HepG2 (cell line): Measurements from ENCODE around the gene SRGAP3. TPM values are rescaled to one million over a fixed set of nuclear protein-coding genes. Genes with fewer than 3 reads are reported as not detected.

Experiments used
- ATAC-seq: fragments of 200-7000 bp; cut with Tn5 transposase; 3 replicates; pipeline ENCODE4 v1.9.1; 2020; ENCODE audit warnings: mild to moderate bottlenecking, moderate library complexity
- BruUV-seq: library from RNA; stranded (reverse); fragments of 400-500 nt; replicated peaks from 2 replicates; lab custom pipeline; 2021; lab: Mats Ljungman, UMichigan
- CTCF ChIA-PET: fragments of 300-600 bp; formaldehyde crosslinking; extraction: SDS; loops from one replicate; lab custom pipeline; 2021; ENCODE audit warnings: low total read pairs, inconsistent platforms, low intra/inter-chr PET ratio; lab: Yijun Ruan, JAX
- POLR2A ChIA-PET: fragments of 350-600 bp; sonication (Branson Sonifier 250); formaldehyde crosslinking; loops from one replicate; lab custom pipeline; 2020; ENCODE audit warnings: antibody characterized with exemption, inconsistent platforms; lab: Yijun Ruan, JAX
- DNase-seq: peaks from one replicate; pipeline ENCODE4 v3.0.0-alpha.2; 2015; ENCODE audit warnings: low spot score
- FAIRE-seq: peaks from 3 replicates; lab custom pipeline; 2011; peaks lifted over from hg19 to GRCh38; lab: Jason Lieb, UNC
- H2AFZ ChIP-seq: one replicate; pipeline ENCODE4 v1.6.1; 2011; ENCODE audit warnings: low read length, inconsistent platforms
- H3K27ac ChIP-seq: fragments of 300-600 bp; 3 replicates; pipeline ENCODE4 v1.8.0; 2011; ENCODE audit warnings: mixed run types, mild to moderate bottlenecking, mixed read lengths, low read length, inconsistent platforms; ENCODE audit not compliant: insufficient read depth; ENCODE audit errors: extremely low read length
- H3K27me3 ChIP-seq, 2 experiments: fragments of 200-600 bp in 1 of 2; 2 replicates in 1 of 2; 3 replicates in 1 of 2; pipeline versions ENCODE4 v1.6.0 to v1.8.0; 2011; ENCODE audit warnings: low read length in 2 of 2, mild to moderate bottlenecking in 2 of 2, moderate library complexity in 2 of 2, inconsistent platforms in 1 of 2; ENCODE audit not compliant: insufficient read depth in 2 of 2, control insufficient read depth in 1 of 2
- H3K36me3 ChIP-seq, 2 experiments: fragments of 200-600 bp in 1 of 2; replicated peaks in 1 of 2; 2 replicates in 1 of 2; 3 replicates in 1 of 2; pipeline versions ENCODE4 v1.5.1 to v1.8.0; 2011; ENCODE audit warnings: low read length in 2 of 2, inconsistent platforms in 1 of 2; ENCODE audit not compliant: insufficient read depth in 2 of 2, control insufficient read depth in 1 of 2
- H3K4me1 ChIP-seq: 2 replicates; pipeline ENCODE4 v1.5.1; 2012; ENCODE audit warnings: low read length, inconsistent platforms; ENCODE audit not compliant: insufficient read depth
- H3K4me2 ChIP-seq: 2 replicates; pipeline ENCODE4 v1.6.0; 2011; ENCODE audit warnings: low read depth, low read length, inconsistent platforms
- H3K4me3 ChIP-seq, 3 experiments: fragments of 200-600 bp in 1 of 3; sonication (generic), shearing (Covaris generic) in 1 of 3; replicated peaks in 1 of 3; 2 replicates each; pipeline ENCODE4 v1.5.1; 2011 to 2016; ENCODE audit warnings: low read length in 3 of 3, inconsistent platforms in 2 of 3, low read depth in 2 of 3, mild to moderate bottlenecking in 2 of 3, control low read depth in 1 of 3, mixed read lengths in 1 of 3; ENCODE audit not compliant: insufficient read depth in 1 of 3
- H3K79me2 ChIP-seq: one replicate; pipeline ENCODE4 v1.6.1; 2011; ENCODE audit warnings: low read length, inconsistent platforms; ENCODE audit not compliant: insufficient read depth
- H3K9ac ChIP-seq: 2 replicates; pipeline ENCODE4 v1.6.0; 2011; ENCODE audit warnings: mild to moderate bottlenecking, low read depth, low read length, inconsistent platforms; ENCODE audit not compliant: insufficient read depth
- H3K9me3 ChIP-seq: 2 replicates; pipeline ENCODE4 v1.5.1; 2012; ENCODE audit warnings: mild to moderate bottlenecking, low read length
- H4K20me1 ChIP-seq: 2 replicates; pipeline ENCODE4 v1.6.0; 2011; ENCODE audit warnings: inconsistent platforms, mild to moderate bottlenecking, low read length, moderate library complexity; ENCODE audit not compliant: insufficient read depth
- DNMT3B ChIP-seq: conservative IDR thresholded peaks from 2 replicates; pipeline ENCODE4 v1.6.1; 2016; ENCODE audit warnings: missing biosample characterization, control low read depth
- ESRRA ChIP-seq: sonication (generic); formaldehyde crosslinking; IDR thresholded peaks from 2 replicates; pipeline ENCODE4 v1.5.1; 2020; ENCODE audit warnings: mild to moderate bottlenecking, low read depth, missing genetic modification reagents
- HNRNPK ChIP-seq: fragments of 200-400 bp; formaldehyde crosslinking; IDR thresholded peaks from 2 replicates; pipeline ENCODE4 v1.6.1; 2018; ENCODE audit warnings: low read length, low read depth, moderate library complexity, mild to moderate bottlenecking; ENCODE audit not compliant: poor library complexity, severe bottlenecking
- RNF2 ChIP-seq: fragments of 450-650 bp; conservative IDR thresholded peaks from 2 replicates; pipeline ENCODE4 v1.6.1; 2016; ENCODE audit warnings: low read depth
- TGIF2 ChIP-seq: IDR thresholded peaks from 2 replicates; pipeline ENCODE4 v1.6.1; 2016; ENCODE audit warnings: control low read depth, missing compliant biosample characterization
- XBP1 ChIP-seq: sonication (generic); formaldehyde crosslinking; IDR thresholded peaks from 2 replicates; pipeline ENCODE4 v1.5.0; 2020; ENCODE audit warnings: missing genetic modification reagents
- ZFX ChIP-seq: sonication (generic); formaldehyde crosslinking; IDR thresholded peaks from 2 replicates; pipeline ENCODE4 v1.4.0; 2020; ENCODE audit warnings: mild to moderate bottlenecking, low read depth, missing genetic modification reagents, moderate library complexity
- ZIK1 ChIP-seq: sonication (generic); formaldehyde crosslinking; IDR thresholded peaks from 2 replicates; pipeline ENCODE4 v1.5.0; 2020; ENCODE audit warnings: mild to moderate bottlenecking, low read depth, missing genetic modification reagents, borderline replicate concordance
- ZMYM4 ChIP-seq: sonication (generic); formaldehyde crosslinking; IDR thresholded peaks from 2 replicates; pipeline ENCODE4 v1.8.1; 2023; ENCODE audit warnings: mild to moderate bottlenecking, missing genetic modification reagents
- ZNF230 ChIP-seq: sonication (generic); formaldehyde crosslinking; IDR thresholded peaks from 2 replicates; pipeline ENCODE4 v1.4.0; 2020; ENCODE audit warnings: mild to moderate bottlenecking, missing genetic modification reagents
- ZNF34 ChIP-seq: sonication (generic); formaldehyde crosslinking; IDR thresholded peaks from 2 replicates; pipeline ENCODE4 v1.4.0; 2020; ENCODE audit warnings: mild to moderate bottlenecking, missing genetic modification reagents, borderline replicate concordance
- ZNF605 ChIP-seq: sonication (generic); formaldehyde crosslinking; IDR thresholded peaks from 2 replicates; pipeline ENCODE4 v1.8.0; 2022; ENCODE audit warnings: mild to moderate bottlenecking, missing genetic modification reagents
- ZNF670 ChIP-seq: sonication (generic); formaldehyde crosslinking; IDR thresholded peaks from 2 replicates; pipeline ENCODE4 v1.8.0; 2022; ENCODE audit warnings: mild to moderate bottlenecking, missing genetic modification reagents, borderline replicate concordance
- ZSCAN20 ChIP-seq: sonication (generic); formaldehyde crosslinking; IDR thresholded peaks from 2 replicates; pipeline ENCODE4 v1.4.0; 2020; ENCODE audit warnings: missing genetic modification reagents, mild to moderate bottlenecking, borderline replicate concordance
- WGBS: methylation state at CpG from one replicate; pipeline ENCODE4 v1.1.6; 2017; ENCODE audit warnings: low lambda C conversion rate; 5-methylcytosine and 5-hydroxymethylcytosine counted together
- in situ Hi-C: cut with HindIII; loops from 2 replicates; pipeline ENCODE4 v1.10.0; 2017; ENCODE audit warnings: low pct_unique_long_range_greater_than_20kb; ENCODE audit not compliant: extremely low pct_ligation_motif_present
- intact Hi-C: fragments of 100-400 bp; cut with micrococcal nuclease; formaldehyde crosslinking; loops from one replicate; pipeline ENCODE4 v1.10.0; 2022; ENCODE audit not compliant: unreplicated experiment
- polyA plus RNA-seq, 8 experiments: library from polyadenylated mRNA; depleted of rRNA in 3 of 8; stranded (reverse) in 7 of 8; unstranded in 1 of 8; fragments of >200 nt; fragmentation: Illumina TruSeq in 4 of 8; extraction: Trizol in 4 of 8; gene quantifications; 2 replicates each; pipeline versions ENCODE4 v1.2.1 to v1.2.3, GENCODE V29; 2011 to 2016; ENCODE audit warnings: low read depth in 4 of 8, missing spikeins in 1 of 8, mixed read lengths in 1 of 8; ENCODE audit not compliant: insufficient read depth in 1 of 8
- total RNA-seq, 5 experiments: library from RNA; depleted of rRNA; stranded (reverse); fragments of >200 nt; fragmentation: Illumina TruSeq; extraction: Trizol; gene quantifications; 2 replicates each; pipeline ENCODE4 v1.2.3, GENCODE V29; 2016; ENCODE audit warnings: low read depth in 1 of 5
- TF ChIP-seq, protein P1 (sequence below): sonication (generic); formaldehyde crosslinking; IDR thresholded peaks from 2 replicates; pipeline ENCODE4 v1.4.0; 2020; ENCODE audit warnings: missing genetic modification reagents, borderline replicate concordance
- TF ChIP-seq, protein P2 (sequence below): sonication (generic); formaldehyde crosslinking; IDR thresholded peaks from 2 replicates; pipeline ENCODE4 v1.5.1; 2020; ENCODE audit warnings: mild to moderate bottlenecking, missing genetic modification reagents, moderate library complexity
- TF ChIP-seq, protein P3 (sequence below): sonication (generic); formaldehyde crosslinking; IDR thresholded peaks from 2 replicates; pipeline ENCODE4 v1.5.0; 2020; ENCODE audit warnings: mild to moderate bottlenecking, missing genetic modification reagents, moderate library complexity

Gene SRGAP3
- total and polyA plus RNA-seq, 2 of the 13 experiments (the other 11 are each of a cell fraction or from before 2014, with no cell fraction given) = 1.2 to 1.4 TPM

DNA sequence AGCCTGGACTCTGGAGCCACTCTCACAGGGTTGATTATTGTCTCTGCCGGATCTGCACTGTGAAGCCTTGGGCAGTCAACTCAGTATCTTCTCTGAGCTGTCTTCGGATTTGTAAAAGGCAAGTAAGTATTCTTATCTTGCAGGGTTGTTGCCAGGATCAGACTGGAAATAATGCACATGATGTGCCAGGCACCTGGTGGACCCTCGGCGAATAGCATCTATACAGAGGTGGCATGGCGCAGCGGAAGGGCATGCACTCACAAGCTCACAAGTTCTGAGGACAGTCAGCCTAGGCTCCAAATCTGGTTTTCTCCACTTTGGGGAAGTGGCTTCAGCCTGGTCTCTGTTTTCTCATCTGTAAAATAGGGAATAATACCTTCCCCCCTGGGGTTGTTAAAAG is 113.9 kb downstream of the SRGAP3 start (continued):
- TF ChIP-seq TGIF2 = no peak
- TF ChIP-seq HNRNPK = no peak
- no peak for TF ChIP-seq RNF2
- no peak for TF ChIP-seq ZNF670

DNA sequence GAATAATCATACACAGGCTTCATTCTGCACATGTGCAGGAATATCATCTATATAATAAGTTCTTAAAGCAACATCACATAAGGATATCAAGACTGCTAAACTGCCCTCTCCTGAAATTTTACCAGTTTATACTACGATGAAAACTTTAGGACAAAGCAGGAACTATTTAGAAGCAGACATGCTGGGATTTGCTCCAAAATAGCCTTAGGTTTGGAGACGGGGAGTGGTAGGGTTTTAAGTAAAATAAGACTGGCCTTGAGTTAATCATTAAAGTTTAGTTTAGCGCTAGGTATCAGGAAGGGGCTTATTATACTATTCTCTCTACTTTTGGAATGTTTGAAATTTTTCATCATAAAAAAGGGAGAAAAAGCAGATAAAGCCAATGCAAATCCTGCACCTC is 115.8 kb downstream of the SRGAP3 start:
- no peak overlapping the region for H2AFZ ChIP-seq
- no peak overlapping the region for H3K4me3 ChIP-seq
- intact Hi-C loops (no loop called here), in situ Hi-C loops (no loop called here)
- no TSS peak for BruUV-seq
- CTCF ChIA-PET = no interaction called here
- H3K27ac ChIP-seq = no peak overlapping the region
- no peaks in the 10 kb centered on the region for H4K20me1 ChIP-seq
- no peak for DNase-seq
- no peak overlapping the region for H3K9ac ChIP-seq
- POLR2A ChIA-PET = no interaction called here
- H3K4me2 ChIP-seq = no peak overlapping the region
- 0 out of 5 replicates have a peak, but pooled peaks cover 0 to 1% of the 10 kb centered on the region in 2 experiments for H3K27me3 ChIP-seq
- H3K9me3 ChIP-seq = no peaks in the 10 kb centered on the region
- no peak for FAIRE-seq
- no peak for ATAC-seq
- H3K79me2 ChIP-seq = no peaks in the 10 kb centered on the region
- H3K36me3 ChIP-seq = no peaks in the 10 kb centered on the region
- H3K4me1 ChIP-seq = no peaks in the 10 kb centered on the region
- 35% methylated on average over 3 of the region's 3 CpGs for WGBS
- TF ChIP-seq, protein P1, sequence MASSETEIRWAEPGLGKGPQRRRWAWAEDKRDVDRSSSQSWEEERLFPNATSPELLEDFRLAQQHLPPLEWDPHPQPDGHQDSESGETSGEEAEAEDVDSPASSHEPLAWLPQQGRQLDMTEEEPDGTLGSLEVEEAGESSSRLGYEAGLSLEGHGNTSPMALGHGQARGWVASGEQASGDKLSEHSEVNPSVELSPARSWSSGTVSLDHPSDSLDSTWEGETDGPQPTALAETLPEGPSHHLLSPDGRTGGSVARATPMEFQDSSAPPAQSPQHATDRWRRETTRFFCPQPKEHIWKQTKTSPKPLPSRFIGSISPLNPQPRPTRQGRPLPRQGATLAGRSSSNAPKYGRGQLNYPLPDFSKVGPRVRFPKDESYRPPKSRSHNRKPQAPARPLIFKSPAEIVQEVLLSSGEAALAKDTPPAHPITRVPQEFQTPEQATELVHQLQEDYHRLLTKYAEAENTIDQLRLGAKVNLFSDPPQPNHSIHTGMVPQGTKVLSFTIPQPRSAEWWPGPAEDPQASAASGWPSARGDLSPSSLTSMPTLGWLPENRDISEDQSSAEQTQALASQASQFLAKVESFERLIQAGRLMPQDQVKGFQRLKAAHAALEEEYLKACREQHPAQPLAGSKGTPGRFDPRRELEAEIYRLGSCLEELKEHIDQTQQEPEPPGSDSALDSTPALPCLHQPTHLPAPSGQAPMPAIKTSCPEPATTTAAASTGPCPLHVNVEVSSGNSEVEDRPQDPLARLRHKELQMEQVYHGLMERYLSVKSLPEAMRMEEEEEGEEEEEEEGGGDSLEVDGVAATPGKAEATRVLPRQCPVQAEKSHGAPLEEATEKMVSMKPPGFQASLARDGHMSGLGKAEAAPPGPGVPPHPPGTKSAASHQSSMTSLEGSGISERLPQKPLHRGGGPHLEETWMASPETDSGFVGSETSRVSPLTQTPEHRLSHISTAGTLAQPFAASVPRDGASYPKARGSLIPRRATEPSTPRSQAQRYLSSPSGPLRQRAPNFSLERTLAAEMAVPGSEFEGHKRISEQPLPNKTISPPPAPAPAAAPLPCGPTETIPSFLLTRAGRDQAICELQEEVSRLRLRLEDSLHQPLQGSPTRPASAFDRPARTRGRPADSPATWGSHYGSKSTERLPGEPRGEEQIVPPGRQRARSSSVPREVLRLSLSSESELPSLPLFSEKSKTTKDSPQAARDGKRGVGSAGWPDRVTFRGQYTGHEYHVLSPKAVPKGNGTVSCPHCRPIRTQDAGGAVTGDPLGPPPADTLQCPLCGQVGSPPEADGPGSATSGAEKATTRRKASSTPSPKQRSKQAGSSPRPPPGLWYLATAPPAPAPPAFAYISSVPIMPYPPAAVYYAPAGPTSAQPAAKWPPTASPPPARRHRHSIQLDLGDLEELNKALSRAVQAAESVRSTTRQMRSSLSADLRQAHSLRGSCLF (CRISPR knock-in tag) = no peak
- TF ChIP-seq ZIK1 (no peak), DNMT3B (CRISPR knock-in tag) (no peak), ZNF230 (CRISPR knock-in tag) (no peak), ZFX (CRISPR knock-in tag) (no peak), XBP1 (CRISPR knock-in tag) (no peak), ZNF34 (CRISPR knock-in tag) (no peak), ZMYM4 (CRISPR knock-in tag) (no peak), ZSCAN20 (CRISPR knock-in tag) (no peak), ESRRA (CRISPR knock-in tag) (no peak), ZNF605 (CRISPR knock-in tag) (no peak)
- TF ChIP-seq, protein P2, sequence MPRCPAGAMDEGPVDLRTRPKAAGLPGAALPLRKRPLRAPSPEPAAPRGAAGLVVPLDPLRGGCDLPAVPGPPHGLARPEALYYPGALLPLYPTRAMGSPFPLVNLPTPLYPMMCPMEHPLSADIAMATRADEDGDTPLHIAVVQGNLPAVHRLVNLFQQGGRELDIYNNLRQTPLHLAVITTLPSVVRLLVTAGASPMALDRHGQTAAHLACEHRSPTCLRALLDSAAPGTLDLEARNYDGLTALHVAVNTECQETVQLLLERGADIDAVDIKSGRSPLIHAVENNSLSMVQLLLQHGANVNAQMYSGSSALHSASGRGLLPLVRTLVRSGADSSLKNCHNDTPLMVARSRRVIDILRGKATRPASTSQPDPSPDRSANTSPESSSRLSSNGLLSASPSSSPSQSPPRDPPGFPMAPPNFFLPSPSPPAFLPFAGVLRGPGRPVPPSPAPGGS (CRISPR knock-in tag) = no peak
- TF ChIP-seq, protein P3, sequence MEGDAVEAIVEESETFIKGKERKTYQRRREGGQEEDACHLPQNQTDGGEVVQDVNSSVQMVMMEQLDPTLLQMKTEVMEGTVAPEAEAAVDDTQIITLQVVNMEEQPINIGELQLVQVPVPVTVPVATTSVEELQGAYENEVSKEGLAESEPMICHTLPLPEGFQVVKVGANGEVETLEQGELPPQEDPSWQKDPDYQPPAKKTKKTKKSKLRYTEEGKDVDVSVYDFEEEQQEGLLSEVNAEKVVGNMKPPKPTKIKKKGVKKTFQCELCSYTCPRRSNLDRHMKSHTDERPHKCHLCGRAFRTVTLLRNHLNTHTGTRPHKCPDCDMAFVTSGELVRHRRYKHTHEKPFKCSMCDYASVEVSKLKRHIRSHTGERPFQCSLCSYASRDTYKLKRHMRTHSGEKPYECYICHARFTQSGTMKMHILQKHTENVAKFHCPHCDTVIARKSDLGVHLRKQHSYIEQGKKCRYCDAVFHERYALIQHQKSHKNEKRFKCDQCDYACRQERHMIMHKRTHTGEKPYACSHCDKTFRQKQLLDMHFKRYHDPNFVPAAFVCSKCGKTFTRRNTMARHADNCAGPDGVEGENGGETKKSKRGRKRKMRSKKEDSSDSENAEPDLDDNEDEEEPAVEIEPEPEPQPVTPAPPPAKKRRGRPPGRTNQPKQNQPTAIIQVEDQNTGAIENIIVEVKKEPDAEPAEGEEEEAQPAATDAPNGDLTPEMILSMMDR (CRISPR knock-in tag) = no peak
